ENCODE results near the gene NR5A2. TPM values are rescaled to one million over a fixed set of nuclear protein-coding genes. Genes with fewer than 3 reads are reported as not detected.

NR5A2 gene
- 0.11 and 0.13 TPM in 2 replicates for total RNA-seq

DNA sequence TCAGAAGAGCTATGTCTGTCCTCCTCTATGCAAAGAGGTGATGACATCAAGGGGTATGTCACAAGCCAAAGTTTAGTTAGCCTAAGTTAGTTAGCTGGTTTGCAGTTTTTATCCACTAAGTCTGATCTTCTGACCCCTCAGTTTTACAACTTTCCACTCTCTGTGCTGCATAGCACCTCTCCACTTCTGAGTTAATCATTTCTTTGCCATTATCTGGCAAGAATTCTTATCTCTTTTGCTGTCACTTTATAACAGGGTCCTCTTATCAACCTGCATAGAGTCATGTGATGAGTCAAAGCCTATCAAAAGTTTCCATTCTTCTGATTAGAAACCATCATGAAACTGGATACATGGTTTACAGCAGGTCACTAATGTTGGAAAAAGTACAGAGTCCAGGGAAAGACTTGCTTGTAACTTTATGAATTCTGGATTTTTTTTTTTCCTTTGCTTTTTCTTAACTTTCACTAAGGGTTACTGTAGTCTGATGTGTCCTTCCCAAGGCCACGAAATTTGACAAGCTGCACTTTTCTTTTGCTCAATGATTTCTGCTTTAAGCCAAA, at the start of gene NR5A2:
Gene NR5A2, plus strand, starts transcription at position 447 of the 560 bp plus-strand sequence. CDS start 138 bp downstream, outside the sequence.

Small RNA genes lying within 50 kb of the gene (small RNA-seq; reads per million reads assigned to genes)
- gene RNU6-570P (not detected), gene RNU6-609P (not detected), gene RNU6-716P (not detected)

All from articular chondrocyte of knee joint (primary cell).